Vagina (tissue), 2 donors: Measurements from ENCODE around the gene EFCAB11. TPM values are rescaled to one million over a fixed set of nuclear protein-coding genes. Genes with fewer than 3 reads are reported as not detected.

Experiments used
- DNase-seq, 2 donors: peaks; one replicate each; pipeline ENCODE4 v3.0.0-alpha.2; 2017; ENCODE audit errors: extremely low spot score in 2 of 2
- H3K27ac ChIP-seq: fragments of 200-600 bp; sonication (generic); one replicate; pipeline ENCODE4 v1.5.1; 2019
- H3K27me3 ChIP-seq: fragments of 200-600 bp; sonication (generic); one replicate; pipeline ENCODE4 v1.5.1; 2019
- H3K36me3 ChIP-seq, 2 donors: fragments of 200-600 bp; sonication (generic); one replicate each; pipeline ENCODE4 v1.5.1; 2017 to 2019
- H3K4me1 ChIP-seq: fragments of 200-600 bp; sonication (generic); one replicate; pipeline ENCODE4 v1.5.1; 2019
- H3K4me3 ChIP-seq, 2 donors: fragments of 200-600 bp; sonication (generic); 1 replicate in 1 of 2; 2 replicates in 1 of 2; pipeline ENCODE4 v1.5.1; 2016 to 2019
- H3K9me3 ChIP-seq: fragments of 200-600 bp; sonication (generic); one replicate; pipeline ENCODE4 v1.5.1; 2019
- CTCF ChIP-seq, 3 experiments: fragments of 450-650 bp in 2 of 3; fragments of 200-600 bp in 1 of 3; sonication (generic) in 1 of 3; IDR thresholded peaks; one replicate each; pipeline ENCODE4 v1.5.1; 2017 to 2019; ENCODE audit warnings: antibody characterized with exemption in 3 of 3, mild to moderate bottlenecking in 2 of 3, moderate library complexity in 2 of 3
- POLR2A ChIP-seq, 2 donors: fragments of 450-650 bp; IDR thresholded peaks; one replicate each; pipeline ENCODE4 v1.6.1; 2017; ENCODE audit warnings: antibody characterized with exemption in 2 of 2, mild to moderate bottlenecking in 2 of 2, moderate library complexity in 2 of 2
- POLR2AphosphoS5 ChIP-seq, 2 donors: sonication (generic); formaldehyde crosslinking; IDR thresholded peaks; one replicate each; pipeline ENCODE4 v1.9.0; 2017; ENCODE audit warnings: antibody characterized with exemption in 2 of 2, mild to moderate bottlenecking in 2 of 2, low read depth in 1 of 2; ENCODE audit not compliant: insufficient read depth in 1 of 2
- intact Hi-C: fragments of 100-400 bp; cut with DNase I; formaldehyde crosslinking; loops from one replicate; pipeline ENCODE4 v1.15.1; 2023
- total RNA-seq: library from RNA; depleted of rRNA; stranded (reverse); fragments of >200 nt; gene quantifications from one replicate; pipeline ENCODE4 v1.2.3, GENCODE V29; 2016

EFCAB11 gene
- total RNA-seq, 1 donor from 2014 or later, result 9.6 TPM

GRCh38 chr14:89965839-89966238 lies 11.3 kb upstream of the EFCAB11 start:
- H3K36me3 ChIP-seq, result peaks cover 0 to 11% of the 10 kb centered on the region in 2 donors
- no peaks in the 10 kb centered on the region for H3K27me3 ChIP-seq
- no peaks in the 10 kb centered on the region for H3K4me1 ChIP-seq
- no peak overlapping the region for H3K27ac ChIP-seq
- TF ChIP-seq CTCF (IDR thresholded peaks at IDR 0.05), result no peak
- TF ChIP-seq POLR2A (IDR thresholded peaks at IDR 0.05), result no peak
- no peak for TF ChIP-seq POLR2AphosphoS5 (IDR thresholded peaks at IDR 0.05; ENCODE audit: insufficient read depth in 1 of 2, low read depth in 1 of 2)
- intact Hi-C loops, result no loop called here
- no peak for DNase-seq
- no peak overlapping the region for H3K4me3 ChIP-seq
- no peaks in the 10 kb centered on the region for H3K9me3 ChIP-seq

- TF ChIP-seq CTCF (IDR thresholded peaks at IDR 0.05) (no peak), POLR2A (IDR thresholded peaks at IDR 0.05) (no peak), POLR2AphosphoS5 (IDR thresholded peaks at IDR 0.05; ENCODE audit: insufficient read depth in 1 of 2, low read depth in 1 of 2) (no peak)
- peaks cover 0 to 5% of the 10 kb centered on the region in 2 donors for H3K36me3 ChIP-seq
- H3K9me3 ChIP-seq, result no peaks in the 10 kb centered on the region
- no peaks in the 10 kb centered on the region for H3K27me3 ChIP-seq
- no peaks in the 10 kb centered on the region for H3K4me1 ChIP-seq
- no peak overlapping the region for H3K4me3 ChIP-seq
- DNase-seq, result no peak
- intact Hi-C loops, result no loop called here
- no peak overlapping the region for H3K27ac ChIP-seq
Measured at GRCh38 chr14:89963288-89963978, 8.9 kb upstream of the EFCAB11 start.

GRCh38 chr14:89960914-89961313 lies 6.4 kb upstream of the EFCAB11 start:
- Histone ChIP-seq H3K4me1 (peaks cover 13% of the 10 kb centered on the region), H3K4me3 (no peak overlapping the region), H3K27ac (no peak overlapping the region), H3K36me3 (no peaks in the 10 kb centered on the region), H3K27me3 (no peaks in the 10 kb centered on the region), H3K9me3 (no peaks in the 10 kb centered on the region)
- intact Hi-C loops, result no loop called here
- no peak for DNase-seq
- no peak for TF ChIP-seq CTCF (IDR thresholded peaks at IDR 0.05)
- no peak for TF ChIP-seq POLR2A (IDR thresholded peaks at IDR 0.05)
- TF ChIP-seq POLR2AphosphoS5 (IDR thresholded peaks at IDR 0.05; ENCODE audit: insufficient read depth in 1 of 2, low read depth in 1 of 2), result no peak

- TF ChIP-seq POLR2A (IDR thresholded peaks at IDR 0.05) (no peak), CTCF (IDR thresholded peaks at IDR 0.05) (no peak), POLR2AphosphoS5 (IDR thresholded peaks at IDR 0.05; ENCODE audit: insufficient read depth in 1 of 2, low read depth in 1 of 2) (no peak)
- Histone ChIP-seq H3K36me3 (no peaks in the 10 kb centered on the region), H3K27ac (no peak overlapping the region), H3K27me3 (no peaks in the 10 kb centered on the region), H3K4me3 (no peak overlapping the region), H3K9me3 (no peaks in the 10 kb centered on the region), H3K4me1 (peaks cover 13% of the 10 kb centered on the region)
- no peak for DNase-seq
- intact Hi-C loops, result no loop called here
Measured at GRCh38 chr14:89959853-89960445, 5.4 kb upstream of the EFCAB11 start.

GRCh38 chr14:89958966-89959365 lies 4.4 kb upstream of the EFCAB11 start:
- TF ChIP-seq POLR2AphosphoS5 (IDR thresholded peaks at IDR 0.05; ENCODE audit: insufficient read depth in 1 of 2, low read depth in 1 of 2) (no peak), CTCF (IDR thresholded peaks at IDR 0.05) (no peak), POLR2A (IDR thresholded peaks at IDR 0.05) (no peak)
- intact Hi-C loops, result no loop called here
- Histone ChIP-seq H3K27ac (no peak overlapping the region), H3K4me3 (no peak overlapping the region), H3K4me1 (peaks cover 15% of the 10 kb centered on the region), H3K27me3 (no peaks in the 10 kb centered on the region), H3K36me3 (no peaks in the 10 kb centered on the region), H3K9me3 (no peaks in the 10 kb centered on the region)
- DNase-seq, result no peak
